SK-N-SH (cell line): ENCODE data around the gene FLRT2. TPM values are rescaled to one million over a fixed set of nuclear protein-coding genes. Genes with fewer than 3 reads are reported as not detected.

Source experiments
- CTCF ChIA-PET: fragments of 300-600, 350-600 bp; formaldehyde crosslinking; extraction: SDS; loops from one replicate; lab custom pipeline; 2021; lab: Yijun Ruan, JAX
- POLR2A ChIA-PET: fragments of 350-600 bp; sonication (Branson Sonifier 250); formaldehyde crosslinking; extraction: SDS; loops from one replicate; lab custom pipeline; 2020; ENCODE audit warnings: antibody characterized with exemption, inconsistent platforms; lab: Yijun Ruan, JAX
- DNase-seq: peaks from one replicate; pipeline ENCODE4 v3.0.0; 2012
- H2AFZ ChIP-seq: fragments of 200-600 bp; sonication (generic); 2 replicates; pipeline ENCODE4 v1.8.1; 2016; ENCODE audit warnings: antibody characterized with exemption, mild to moderate bottlenecking, low read depth
- H3F3A ChIP-seq: fragments of 200-600 bp; sonication (generic); replicated peaks from 2 replicates; pipeline ENCODE3; 2016; ENCODE audit warnings: antibody characterized with exemption, mild to moderate bottlenecking; ENCODE audit not compliant: insufficient read depth
- H3K27ac ChIP-seq, 2 experiments: fragments of 200-500 bp in 1 of 2; fragments of 200-600 bp in 1 of 2; sonication (Bioruptor generic) in 1 of 2; sonication (generic), shearing (Covaris generic) in 1 of 2; 2 replicates each; pipeline versions ENCODE4 v1.5.1 to v1.6.1; 2014 to 2016; ENCODE audit warnings: low read depth in 2 of 2, inconsistent platforms in 1 of 2, low read length in 1 of 2, mild to moderate bottlenecking in 1 of 2, mixed read lengths in 1 of 2
- H3K27me3 ChIP-seq: fragments of 200-600 bp; sonication (generic), shearing (Covaris generic); 2 replicates; pipeline ENCODE4 v1.6.1; 2016; ENCODE audit warnings: mixed run types; ENCODE audit not compliant: insufficient read depth
- H3K36me3 ChIP-seq, 2 experiments: fragments of 200-500 bp in 1 of 2; fragments of 200-600 bp in 1 of 2; sonication (Bioruptor generic) in 1 of 2; sonication (generic) in 1 of 2; replicated peaks in 1 of 2; 2 replicates each; pipeline versions ENCODE3 to v1.5.1; 2014 to 2016; ENCODE audit warnings: low read length in 1 of 2, mild to moderate bottlenecking in 1 of 2; ENCODE audit not compliant: insufficient read depth in 2 of 2, control insufficient read depth in 1 of 2
- H3K4me1 ChIP-seq, 2 experiments: fragments of 200-500 bp in 1 of 2; fragments of 200-600 bp in 1 of 2; sonication (Bioruptor generic) in 1 of 2; sonication (generic), shearing (Covaris generic) in 1 of 2; 2 replicates each; pipeline versions ENCODE4 v1.5.1 to v1.6.1; 2014 to 2016; ENCODE audit warnings: low read depth in 1 of 2, low read length in 1 of 2, mixed run types in 1 of 2; ENCODE audit not compliant: insufficient read depth in 2 of 2, control insufficient read depth in 1 of 2
- H3K4me2 ChIP-seq: fragments of 200-600 bp; sonication (generic), shearing (Covaris generic); 2 replicates; pipeline ENCODE4 v1.6.1; 2017; ENCODE audit warnings: mixed run types
- H3K4me3 ChIP-seq, 2 experiments: fragments of 200-500 bp in 1 of 2; fragments of 200-600 bp in 1 of 2; sonication (Bioruptor generic) in 1 of 2; sonication (generic), shearing (Covaris generic) in 1 of 2; 2 replicates each; pipeline versions ENCODE4 v1.5.1 to v1.8.1; 2014 to 2016; ENCODE audit warnings: low read depth in 2 of 2, inconsistent platforms in 1 of 2, low read length in 1 of 2, mild to moderate bottlenecking in 1 of 2, mixed read lengths in 1 of 2, moderate library complexity in 1 of 2
- H3K79me2 ChIP-seq: fragments of 200-600 bp; sonication (generic); 2 replicates; pipeline ENCODE4 v1.8.1; 2017; ENCODE audit warnings: mild to moderate bottlenecking; ENCODE audit not compliant: insufficient read depth
- H3K9ac ChIP-seq: fragments of 200-600 bp; sonication (generic); 2 replicates; pipeline ENCODE4 v1.6.1; 2017; ENCODE audit warnings: mixed run types
- H3K9me2 ChIP-seq: fragments of 200-600 bp; sonication (generic); 2 replicates; pipeline ENCODE4 v1.6.1; 2017; ENCODE audit warnings: mixed run types
- H3K9me3 ChIP-seq: fragments of 200-600 bp; sonication (generic); 2 replicates; pipeline ENCODE4 v1.6.1; 2017; ENCODE audit warnings: mixed run types, mild to moderate bottlenecking, moderate library complexity
- H4K20me1 ChIP-seq: fragments of 200-600 bp; sonication (generic); 2 replicates; pipeline ENCODE4 v1.6.1; 2017; ENCODE audit warnings: mild to moderate bottlenecking, mixed run types; ENCODE audit not compliant: insufficient read depth
- CHD2 ChIP-seq: fragments of 150-350 bp; IDR thresholded peaks from 2 replicates; pipeline ENCODE4 v1.6.1; 2018; ENCODE audit warnings: low read length; ENCODE audit not compliant: partially characterized antibody
- ELF1 ChIP-seq: IDR thresholded peaks from 2 replicates; pipeline ENCODE4 v1.4.0; 2012
- EZH2phosphoT487 ChIP-seq: fragments of 200-600 bp; sonication (generic); IDR thresholded peaks from 2 replicates; pipeline ENCODE4 v1.6.1; 2017; ENCODE audit warnings: low read depth, mixed run types, mild to moderate bottlenecking, antibody characterized with exemption, moderate library complexity, borderline replicate concordance
- FOXJ3 ChIP-seq: sonication (generic); formaldehyde crosslinking; IDR thresholded peaks from 2 replicates; pipeline ENCODE4 v1.5.1; 2020; ENCODE audit warnings: mild to moderate bottlenecking, missing genetic modification reagents
- JUND ChIP-seq: IDR thresholded peaks from 2 replicates; pipeline ENCODE4 v1.4.0; 2012
- MAX ChIP-seq: IDR thresholded peaks from 2 replicates; pipeline ENCODE4 v1.4.0; 2012; ENCODE audit warnings: low read depth
- MXI1 ChIP-seq: IDR thresholded peaks from 2 replicates; pipeline ENCODE4 v1.6.1; 2012; ENCODE audit warnings: mild to moderate bottlenecking, low read depth, low read length, improper control_type of control experiment
- NFIC ChIP-seq: IDR thresholded peaks from 2 replicates; pipeline ENCODE4 v1.4.0; 2012; ENCODE audit warnings: borderline replicate concordance
- NRF1 ChIP-seq: IDR thresholded peaks from 2 replicates; pipeline ENCODE4 v1.6.1; 2012; ENCODE audit warnings: low read depth, mild to moderate bottlenecking, low read length
- PBX3 ChIP-seq: IDR thresholded peaks from 2 replicates; pipeline ENCODE4; 2012
- POLR2AphosphoS5 ChIP-seq: IDR thresholded peaks from 2 replicates; pipeline ENCODE4 v1.6.1; 2012; ENCODE audit warnings: low read depth, low read length
- RAD21 ChIP-seq: IDR thresholded peaks from 2 replicates; pipeline ENCODE4 v1.6.1; 2012; ENCODE audit warnings: mild to moderate bottlenecking, low read length
- RCOR1 ChIP-seq: fragments of 150-350 bp; IDR thresholded peaks from 2 replicates; pipeline ENCODE4 v1.6.1; 2017; ENCODE audit warnings: antibody characterized with exemption, low read length
- RFX5 ChIP-seq: IDR thresholded peaks from 2 replicates; pipeline ENCODE4 v1.6.1; 2012; ENCODE audit warnings: mild to moderate bottlenecking, improper control_type of control experiment, low read length
- SIN3A ChIP-seq: IDR thresholded peaks from 2 replicates; pipeline ENCODE4 v1.6.1; 2012; ENCODE audit warnings: low read depth, mild to moderate bottlenecking, low read length, moderate library complexity, borderline replicate concordance
- TAF1 ChIP-seq: IDR thresholded peaks from 2 replicates; pipeline ENCODE4 v1.6.1; 2012; ENCODE audit warnings: low read depth, mild to moderate bottlenecking, low read length, moderate library complexity, borderline replicate concordance
- TEAD4 ChIP-seq: IDR thresholded peaks from 2 replicates; pipeline ENCODE4 v1.4.0; 2012; ENCODE audit warnings: mild to moderate bottlenecking, borderline replicate concordance; ENCODE audit not compliant: insufficient read depth
- USF2 ChIP-seq: fragments of 150-350 bp; IDR thresholded peaks from 2 replicates; pipeline ENCODE4 v1.6.1; 2017; ENCODE audit warnings: antibody characterized with exemption, low read length, low read depth, borderline replicate concordance
- WGBS: methylation state at CpG from one replicate; pipeline ENCODE4 v1.1.6; 2017; ENCODE audit warnings: low lambda C conversion rate; 5-methylcytosine and 5-hydroxymethylcytosine counted together
- polyA plus RNA-seq, 3 experiments: library from polyadenylated mRNA; depleted of rRNA; stranded (reverse); fragments of >200 nt; gene quantifications; 2 replicates each; pipeline ENCODE4 v1.2.3, GENCODE V29; 2012

Gene FLRT2
- polyA plus RNA-seq, 1 of the 3 experiments (the other 2 are of a cell fraction) = 10.8 TPM

GRCh38 chr14:85596562-85596961 lies 66.6 kb downstream of the FLRT2 start:
- Histone ChIP-seq H4K20me1 (no peaks in the 10 kb centered on the region), H3K4me1 (peaks cover 0 to 11% of the 10 kb centered on the region in 2 experiments; a peak in 1 of 4 replicates), H3K4me2 (no peak overlapping the region), H3K79me2 (peaks cover 26% of the 10 kb centered on the region; the same call in 1 of the 2 replicates), H3K9ac (no peak overlapping the region), H3K27ac (no peak overlapping the region), H3F3A (peaks cover 10% of the 10 kb centered on the region), H2AFZ (no peak overlapping the region), H3K36me3 (peaks cover 0 to 3% of the 10 kb centered on the region in 2 experiments), H3K27me3 (no peaks in the 10 kb centered on the region), H3K9me2 (no peaks in the 10 kb centered on the region), H3K9me3 (no peaks in the 10 kb centered on the region), H3K4me3 (no peak overlapping the region)
- POLR2A ChIA-PET = no interaction called here
- TF ChIP-seq USF2 (no peak), TAF1 (no peak), MAX (no peak), RCOR1 (no peak)
- CTCF ChIA-PET = interaction anchor here (2.4 kb wide), 1 partner anchor 10 kb away, joined by 9 read pairs; no protein-coding TSS in a partner anchor
- WGBS = 52% methylated on average over 4 of the region's 4 CpGs
- no peak for DNase-seq

- no peak overlapping the region for H3K4me2 ChIP-seq
- H3F3A ChIP-seq = peaks cover 10% of the 10 kb centered on the region
- no peaks in the 10 kb centered on the region for H4K20me1 ChIP-seq
- H3K9me3 ChIP-seq = no peaks in the 10 kb centered on the region
- H3K79me2 ChIP-seq = peaks cover 30% of the 10 kb centered on the region; the same call in 1 of the 2 replicates
- TF ChIP-seq EZH2phosphoT487 (no peak), ELF1 (no peak), TEAD4 (no peak), NFIC (no peak), MXI1 (no peak), USF2 (no peak), CHD2 (no peak), RAD21 (no peak), FOXJ3 (CRISPR knock-in tag) (no peak), SIN3A (no peak), NRF1 (no peak), PBX3 (no peak), POLR2AphosphoS5 (no peak), JUND (no peak), TAF1 (no peak), RFX5 (no peak)
- no peaks in the 10 kb centered on the region for H3K27me3 ChIP-seq
- no peaks in the 10 kb centered on the region for H3K9me2 ChIP-seq
- H3K9ac ChIP-seq = no peak overlapping the region
- 62% methylated on average over 3 of the region's 3 CpGs for WGBS
- no peak overlapping the region for H2AFZ ChIP-seq
- peaks cover 0 to 3% of the 10 kb centered on the region in 2 experiments for H3K36me3 ChIP-seq
- peaks cover 0 to 11% of the 10 kb centered on the region in 2 experiments; a peak in 1 of 4 replicates for H3K4me1 ChIP-seq
- no peak overlapping the region for H3K4me3 ChIP-seq
- ChIA-PET CTCF (interaction anchor here (2.4 kb wide), 1 partner anchor 11 kb away, joined by 9 read pairs; no protein-coding TSS in a partner anchor), POLR2A (no interaction called here)
- H3K27ac ChIP-seq = no peak overlapping the region
- DNase-seq = no peak
These were observed 67.8 kb downstream of the FLRT2 start for GRCh38 chr14:85597701-85598100.
